Hypothalamus (tissue), 51 donors: Measurements from ENCODE around the gene PRMT2.
A peak's percentile ranks its signal among the peaks of the same experiment; 100 is the strongest.

Experiments used
- DNase-seq, 51 donors: peaks; one replicate each; lab custom pipeline; 2025; lab: John Stamatoyannopoulos, UW

Gene PRMT2

GRCh38 chr21:46635324-46636180 is at the start of gene PRMT2:
Gene PRMT2 (plus strand): TSS chr21:46635674. CDS start chr21:46636952, 1,278 bp downstream.
- DNase-seq = peak; percentile 75 to 99 (median 95)

DNA sequence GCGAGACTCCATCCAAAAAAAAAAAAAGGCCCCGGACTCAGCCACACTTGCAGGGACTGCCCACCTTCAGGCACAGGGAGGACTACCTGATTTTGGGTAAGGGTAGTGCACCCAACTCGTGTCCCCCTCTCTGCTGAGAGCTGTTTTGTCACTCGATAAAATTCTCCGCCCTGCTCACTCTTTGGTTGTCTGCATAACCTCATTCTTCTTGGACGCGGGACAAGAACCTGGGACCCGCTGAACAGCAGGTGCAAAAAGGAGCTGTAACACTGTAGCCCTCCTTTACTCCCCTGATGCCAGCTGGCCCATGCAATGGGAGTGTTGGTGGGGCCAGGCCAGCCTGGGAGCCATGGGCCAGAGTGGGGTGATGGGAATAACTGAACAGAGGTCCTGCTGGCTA is 41.2 kb upstream of the PRMT2 start:
- DNase-seq = no peak

GRCh38 chr21:46596201-46596600 is 39.3 kb upstream of the PRMT2 start:
- DNase-seq = no peak

DNA sequence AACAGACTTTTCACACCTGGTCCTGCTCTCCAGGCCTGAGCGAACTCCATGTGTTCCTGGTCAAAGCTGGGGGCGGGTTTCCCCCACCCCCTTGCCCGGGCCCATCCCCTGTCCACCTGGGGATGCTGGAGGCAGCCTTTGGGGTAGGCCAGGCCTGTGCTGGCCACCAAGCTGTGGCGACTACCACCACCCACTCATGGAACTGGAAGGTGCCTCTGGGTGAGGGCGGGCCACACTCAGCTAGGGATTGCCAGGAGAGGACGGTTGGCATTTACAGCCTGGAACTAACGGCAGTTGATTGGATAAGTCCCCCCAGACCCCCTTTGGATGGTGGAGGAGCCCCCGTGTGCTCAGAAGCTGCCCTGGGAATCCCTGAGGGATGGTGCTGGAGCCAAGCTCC is 38.4 kb upstream of the PRMT2 start:
- DNase-seq = no peak

DNA sequence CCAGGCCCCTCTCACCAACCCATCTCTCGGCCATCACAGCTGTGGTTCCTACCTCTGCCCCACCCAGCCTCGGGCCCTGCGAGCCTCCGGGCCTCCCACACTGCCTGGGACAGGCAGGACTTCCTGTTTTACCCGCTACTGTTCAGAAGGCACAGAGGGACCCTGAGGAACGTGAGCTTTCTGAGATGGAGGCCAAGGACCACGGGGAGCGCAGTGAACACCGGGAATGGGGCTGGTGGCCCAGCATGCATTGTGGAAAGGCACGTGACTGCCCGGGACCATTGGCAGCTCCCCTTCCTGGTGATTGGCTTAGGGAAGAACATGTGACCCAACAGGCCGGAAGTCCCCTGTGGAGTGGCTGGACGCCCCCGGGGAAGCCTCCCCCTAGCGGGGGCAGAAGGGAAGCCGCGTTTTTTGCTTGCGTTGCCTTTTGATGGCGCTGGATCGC is 37.6 kb upstream of the PRMT2 start:
- DNase-seq = peak in 2 of 51 donors; percentile 28 to 32

GRCh38 chr21:46598581-46599572 is 36.6 kb upstream of the PRMT2 start:
- peak in 3 of 51 donors; percentile 35 to 45 (median 44) for DNase-seq

- DNase-seq = no peak
These were observed 35.2 kb upstream of the PRMT2 start for GRCh38 chr21:46600305-46600704.

- DNase-seq = no peak
These were observed 34.5 kb upstream of the PRMT2 start for GRCh38 chr21:46600978-46601377.

DNA sequence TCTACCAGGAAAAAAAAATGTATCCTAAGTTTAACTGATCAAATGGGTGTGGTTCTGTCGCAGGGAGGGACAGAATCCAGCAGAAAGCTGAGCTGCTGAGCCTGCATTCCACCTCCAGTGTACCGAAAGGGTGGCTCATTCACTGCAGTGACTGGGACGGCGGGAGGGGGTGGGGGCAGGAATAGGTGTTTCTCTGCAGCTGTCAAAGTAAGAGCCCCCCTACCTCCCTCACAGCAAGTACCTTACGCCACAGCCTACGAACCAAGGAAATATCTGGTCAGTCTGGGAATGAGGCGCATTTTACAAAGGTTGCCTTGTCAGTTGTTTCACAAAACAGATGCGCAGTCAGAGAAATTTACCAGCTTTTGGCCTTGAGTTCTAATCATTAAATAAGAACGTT is 32.2 kb upstream of the PRMT2 start:
- DNase-seq = peak in 5 of 51 donors; percentile 24 to 39 (median 32)

DNA sequence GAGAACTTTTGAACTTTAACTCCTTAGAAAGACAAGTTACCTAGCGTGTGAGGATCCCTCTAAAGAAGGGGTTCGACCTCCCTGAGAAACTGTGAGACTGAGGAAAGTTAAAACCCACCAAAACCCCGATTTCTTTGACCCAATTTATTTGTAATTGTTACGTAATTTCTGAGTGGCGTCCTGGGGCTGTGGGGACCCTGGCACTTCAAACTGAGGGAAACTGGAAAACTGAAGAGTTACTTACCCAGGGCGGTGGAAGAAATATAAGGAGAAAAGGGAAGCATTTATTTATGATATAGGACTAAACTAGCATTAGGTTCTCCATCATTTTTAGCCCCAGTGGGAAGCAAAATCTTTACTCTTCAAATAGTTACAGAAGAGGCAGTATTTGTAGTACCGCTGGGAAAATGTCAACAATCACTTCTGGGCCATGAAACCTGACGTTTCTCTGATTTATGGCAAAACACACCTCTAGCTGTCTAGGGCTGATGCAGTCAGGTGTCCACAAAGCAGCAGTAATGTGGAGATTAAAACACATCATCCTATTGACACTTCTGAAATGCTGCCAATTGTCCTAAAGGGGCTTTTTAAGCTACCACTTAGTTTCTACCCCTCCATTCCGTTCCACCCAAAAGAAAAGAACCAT is 31.0 kb upstream of the PRMT2 start:
- DNase-seq = peak in 2 of 51 donors; percentile 45 to 72

- peak in 48 of 51 donors; percentile 35 to 96 (median 84) for DNase-seq
These were observed 30.3 kb upstream of the PRMT2 start, which contains the start of gene S100B for GRCh38 chr21:46604975-46605766. Gene S100B (minus strand): TSS chr21:46605082. CDS start chr21:46602415, 2,667 bp downstream.

GRCh38 chr21:46605767-46606426 is 29.6 kb upstream of the PRMT2 start:
- DNase-seq = peak in 13 of 51 donors; percentile 23 to 73 (median 47)

DNA sequence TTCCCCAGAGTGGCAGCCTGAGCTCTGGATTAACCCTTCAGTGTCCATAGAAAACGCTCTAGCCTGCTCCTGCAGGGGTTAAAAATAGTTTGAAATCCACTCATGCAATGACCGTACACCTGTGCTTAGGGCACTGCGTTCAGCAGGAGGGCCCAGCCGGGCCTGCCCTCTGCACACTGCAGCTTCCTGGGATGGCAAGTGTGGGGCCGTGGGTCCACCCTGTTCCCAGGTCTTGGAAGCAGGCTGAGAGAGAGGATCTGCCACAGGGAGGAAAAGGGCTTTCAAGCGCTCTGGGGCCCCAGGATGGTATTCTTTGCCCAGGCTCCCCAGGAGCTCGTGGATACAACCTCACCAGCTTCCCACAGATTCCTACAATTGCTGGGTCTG is 29.1 kb upstream of the PRMT2 start:
- no peak for DNase-seq

DNA sequence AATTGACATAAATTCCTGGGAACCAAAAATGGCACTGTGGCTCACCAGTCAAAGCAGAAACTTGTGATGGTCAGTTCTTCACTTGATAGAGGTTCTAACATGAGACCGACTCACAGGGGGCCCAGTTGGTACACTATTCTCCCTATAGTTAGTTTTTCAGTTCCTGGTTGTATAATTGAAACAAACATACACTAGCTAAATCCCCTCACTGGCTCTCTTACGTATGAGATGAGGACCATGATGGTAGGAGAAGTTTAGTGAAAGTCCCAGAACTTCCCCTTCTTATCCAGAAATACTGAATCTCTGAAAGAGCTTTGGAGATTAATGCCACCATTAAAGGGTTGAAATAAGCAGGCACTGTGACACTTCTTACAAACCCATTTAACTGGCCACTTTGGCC is 27.8 kb upstream of the PRMT2 start:
- no peak for DNase-seq

DNA sequence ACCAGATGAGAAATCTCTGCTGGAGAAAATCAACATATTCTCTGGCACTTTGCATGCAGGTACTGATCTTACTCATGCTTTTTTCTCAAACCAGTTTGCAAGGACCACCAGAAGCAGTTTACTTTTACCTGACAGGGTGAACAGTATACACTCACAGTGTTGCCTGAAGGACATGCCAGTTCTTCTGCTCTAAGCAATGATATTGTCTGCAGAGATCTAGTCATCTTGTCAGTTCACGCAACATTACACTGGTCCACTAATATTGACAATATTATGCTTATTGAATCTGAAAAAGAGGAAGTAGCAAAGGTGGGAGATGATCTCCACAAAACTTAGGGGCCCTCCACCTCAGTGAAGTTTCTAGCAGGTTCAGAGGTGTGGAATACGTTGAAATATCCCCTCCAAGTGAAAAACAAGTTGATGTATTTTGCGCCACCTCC is 26.8 kb upstream of the PRMT2 start:
- no peak for DNase-seq

GRCh38 chr21:46610018-46610701 is 25.3 kb upstream of the PRMT2 start:
- DNase-seq = no peak

DNA sequence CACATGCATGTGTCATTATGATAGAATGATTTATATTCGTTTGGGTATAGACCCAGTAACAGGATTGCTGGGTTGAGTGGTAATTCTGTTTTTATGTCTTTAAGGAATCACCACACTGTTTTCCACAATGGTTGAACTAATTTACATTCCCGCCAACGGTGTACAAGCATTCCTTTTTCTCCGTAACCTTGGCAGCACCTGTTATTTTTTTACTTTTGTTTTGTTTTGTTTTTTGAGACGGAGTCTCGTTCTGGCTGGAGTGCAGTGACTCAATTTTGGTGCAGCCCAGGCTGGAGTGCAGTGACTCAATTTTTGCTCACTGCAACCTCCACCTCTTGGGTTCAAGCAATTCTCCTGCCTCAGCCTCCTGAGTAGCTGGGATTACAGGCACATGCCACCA is 22.1 kb upstream of the PRMT2 start:
- DNase-seq = no peak

- no peak for DNase-seq
These were observed 19.4 kb upstream of the PRMT2 start for GRCh38 chr21:46616050-46616449.
